Stomach (tissue), 9 donors: ENCODE data around the gene FAM219A. TPM values are rescaled to one million over a fixed set of nuclear protein-coding genes. Genes with fewer than 3 reads are reported as not detected.

Source experiments
- DNase-seq, 2 donors: peaks; one replicate each; pipeline versions ENCODE4 v3.0.0 to v3.0.0-alpha.2; 2013 to 2019
- H3K27ac ChIP-seq, 5 donors: fragments of 200-600 bp in 4 of 5; sonication (generic) in 4 of 5; one replicate each; pipeline ENCODE4 v1.5.1; 2013 to 2019; ENCODE audit warnings: mild to moderate bottlenecking in 1 of 5, moderate library complexity in 1 of 5
- H3K27me3 ChIP-seq, 3 donors: fragments of 200-600 bp; sonication (generic); one replicate each; pipeline ENCODE4 v1.5.1; 2017 to 2019; ENCODE audit warnings: mixed run types in 1 of 3
- H3K36me3 ChIP-seq, 4 donors: fragments of 200-600 bp; sonication (generic); 1 replicate in 3 of 4; 2 replicates in 1 of 4; pipeline ENCODE4 v1.5.1; 2016 to 2019
- H3K4me1 ChIP-seq, 4 donors: fragments of 200-600 bp; sonication (generic); one replicate each; pipeline ENCODE4 v1.5.1; 2016 to 2019
- H3K4me3 ChIP-seq, 4 donors: fragments of 200-600 bp; sonication (generic) in 3 of 4; one replicate each; pipeline ENCODE4 v1.5.1; 2016 to 2019; ENCODE audit warnings: mild to moderate bottlenecking in 1 of 4
- H3K9me3 ChIP-seq, 4 donors: fragments of 200-600 bp; sonication (generic); one replicate each; pipeline ENCODE4 v1.5.1; 2016 to 2019
- EP300 ChIP-seq: sonication (generic); formaldehyde crosslinking; IDR thresholded peaks from one replicate; pipeline ENCODE4 v1.6.1; 2017; ENCODE audit warnings: antibody characterized with exemption
- POLR2A ChIP-seq, 4 donors: fragments of 450-650 bp; IDR thresholded peaks; one replicate each; pipeline ENCODE4 v1.6.1; 2016; ENCODE audit warnings: antibody characterized with exemption in 4 of 4, control low read depth in 2 of 4, mild to moderate bottlenecking in 1 of 4, moderate library complexity in 1 of 4
- POLR2AphosphoS5 ChIP-seq, 3 donors: sonication (generic); formaldehyde crosslinking; IDR thresholded peaks; one replicate each; pipeline ENCODE4 v1.6.1; 2016; ENCODE audit warnings: antibody characterized with exemption in 3 of 3
- WGBS, 5 donors: extraction: QIAGEN DNeasy Blood & Tissue Kit in 3 of 5; methylation state at CpG; one replicate each; pipeline versions ENCODE4 v1.1.5 to v1.1.7; 2013 to 2018; 5-methylcytosine and 5-hydroxymethylcytosine counted together
- intact Hi-C: fragments of 100-400 bp; cut with DNase I; formaldehyde crosslinking; loops from one replicate; pipeline ENCODE4 v1.15.1; 2023; ENCODE audit warnings: low total_unique reads
- polyA plus RNA-seq, 3 donors: library from polyadenylated mRNA; stranded (reverse); fragments of 200-250 nt; gene quantifications; one replicate each; pipeline ENCODE4 v1.2.3, GENCODE V29; 2013
- total RNA-seq, 5 donors: library from RNA; depleted of rRNA; stranded (reverse); fragments of >200 nt; gene quantifications; one replicate each; pipeline versions ENCODE4 v1.1.0 to v1.2.3, GENCODE V29; 2014 to 2016
- TF ChIP-seq, protein P1 (sequence below), 7 experiments: fragments of 450-650 bp in 4 of 7; fragments of 200-600 bp in 3 of 7; sonication (generic) in 3 of 7; IDR thresholded peaks; one replicate each; pipeline ENCODE4 v1.5.1; 2016 to 2019; ENCODE audit warnings: antibody characterized with exemption in 7 of 7, control low read depth in 2 of 7, mild to moderate bottlenecking in 1 of 7
- donor health status: healthy with polysubstance abuse.
- donor health status: Bipolar disorder and iron deficiency.
- donor health status: healthy.

Gene FAM219A
- total and polyA plus RNA-seq, 8 donors, result 2.3 to 12.1 (median 6.9) TPM

DNA sequence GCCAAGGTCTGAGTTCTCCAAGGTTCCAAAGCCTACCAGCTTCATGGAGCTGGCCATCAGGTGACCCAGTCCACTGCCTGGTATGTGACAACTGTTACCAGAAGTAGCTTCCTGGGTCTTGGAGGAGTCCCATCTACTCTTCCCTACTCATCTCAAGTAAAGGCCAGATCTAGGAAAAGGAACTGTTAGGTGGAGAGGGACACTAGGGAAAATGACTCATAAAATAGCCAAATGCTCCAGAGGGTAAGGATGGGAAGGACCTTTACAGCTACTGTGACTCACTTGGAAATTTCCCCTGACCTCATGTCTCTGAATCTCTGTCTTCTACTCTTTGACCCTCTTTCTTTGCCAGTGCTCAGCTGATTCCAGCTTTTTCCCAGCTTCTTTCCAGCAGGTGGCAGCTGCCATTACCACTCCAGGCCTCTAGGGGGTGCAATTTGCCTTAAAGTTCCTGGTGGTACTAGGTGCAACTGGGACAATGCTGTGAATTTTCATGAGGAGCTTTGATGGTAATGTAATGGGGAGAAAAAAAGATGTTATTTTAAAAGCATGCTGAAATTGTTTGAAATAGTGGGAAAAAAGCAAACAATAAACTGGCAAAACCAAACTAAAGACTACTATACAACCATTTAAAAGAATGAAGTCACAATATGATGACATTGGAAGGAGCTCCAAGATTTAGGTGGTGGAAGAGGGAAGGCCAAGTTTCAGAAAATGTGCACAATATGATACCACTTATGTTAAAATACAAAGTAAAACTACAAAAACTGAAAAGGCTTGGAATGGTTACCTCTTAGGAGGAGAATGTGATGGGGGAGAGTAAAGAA is 54.6 kb downstream of the FAM219A start:
- Histone ChIP-seq H3K4me1 (no peaks in the 10 kb centered on the region), H3K9me3 (no peaks in the 10 kb centered on the region), H3K27ac (no peak overlapping the region), H3K36me3 (peaks cover 29 to 65% (median 65%) of the 10 kb centered on the region in 4 donors), H3K27me3 (no peaks in the 10 kb centered on the region), H3K4me3 (no peak overlapping the region)
- peak; percentile 77 to 81 for DNase-seq
- intact Hi-C loops, result loop anchor here (10.0 kb wide), 1 partner anchor 181 kb away; the partner anchor contains the start of gene CNTFR
- TF ChIP-seq, protein P1, sequence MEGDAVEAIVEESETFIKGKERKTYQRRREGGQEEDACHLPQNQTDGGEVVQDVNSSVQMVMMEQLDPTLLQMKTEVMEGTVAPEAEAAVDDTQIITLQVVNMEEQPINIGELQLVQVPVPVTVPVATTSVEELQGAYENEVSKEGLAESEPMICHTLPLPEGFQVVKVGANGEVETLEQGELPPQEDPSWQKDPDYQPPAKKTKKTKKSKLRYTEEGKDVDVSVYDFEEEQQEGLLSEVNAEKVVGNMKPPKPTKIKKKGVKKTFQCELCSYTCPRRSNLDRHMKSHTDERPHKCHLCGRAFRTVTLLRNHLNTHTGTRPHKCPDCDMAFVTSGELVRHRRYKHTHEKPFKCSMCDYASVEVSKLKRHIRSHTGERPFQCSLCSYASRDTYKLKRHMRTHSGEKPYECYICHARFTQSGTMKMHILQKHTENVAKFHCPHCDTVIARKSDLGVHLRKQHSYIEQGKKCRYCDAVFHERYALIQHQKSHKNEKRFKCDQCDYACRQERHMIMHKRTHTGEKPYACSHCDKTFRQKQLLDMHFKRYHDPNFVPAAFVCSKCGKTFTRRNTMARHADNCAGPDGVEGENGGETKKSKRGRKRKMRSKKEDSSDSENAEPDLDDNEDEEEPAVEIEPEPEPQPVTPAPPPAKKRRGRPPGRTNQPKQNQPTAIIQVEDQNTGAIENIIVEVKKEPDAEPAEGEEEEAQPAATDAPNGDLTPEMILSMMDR (IDR thresholded peaks at IDR 0.05), result peak in 6 of 7 experiments; percentile 25 to 99 (median 96)
- TF ChIP-seq POLR2A (IDR thresholded peaks at IDR 0.05) (no peak), POLR2AphosphoS5 (IDR thresholded peaks at IDR 0.05) (peak in 1 of 3 donors; percentile 17), EP300 (no peak)

DNA sequence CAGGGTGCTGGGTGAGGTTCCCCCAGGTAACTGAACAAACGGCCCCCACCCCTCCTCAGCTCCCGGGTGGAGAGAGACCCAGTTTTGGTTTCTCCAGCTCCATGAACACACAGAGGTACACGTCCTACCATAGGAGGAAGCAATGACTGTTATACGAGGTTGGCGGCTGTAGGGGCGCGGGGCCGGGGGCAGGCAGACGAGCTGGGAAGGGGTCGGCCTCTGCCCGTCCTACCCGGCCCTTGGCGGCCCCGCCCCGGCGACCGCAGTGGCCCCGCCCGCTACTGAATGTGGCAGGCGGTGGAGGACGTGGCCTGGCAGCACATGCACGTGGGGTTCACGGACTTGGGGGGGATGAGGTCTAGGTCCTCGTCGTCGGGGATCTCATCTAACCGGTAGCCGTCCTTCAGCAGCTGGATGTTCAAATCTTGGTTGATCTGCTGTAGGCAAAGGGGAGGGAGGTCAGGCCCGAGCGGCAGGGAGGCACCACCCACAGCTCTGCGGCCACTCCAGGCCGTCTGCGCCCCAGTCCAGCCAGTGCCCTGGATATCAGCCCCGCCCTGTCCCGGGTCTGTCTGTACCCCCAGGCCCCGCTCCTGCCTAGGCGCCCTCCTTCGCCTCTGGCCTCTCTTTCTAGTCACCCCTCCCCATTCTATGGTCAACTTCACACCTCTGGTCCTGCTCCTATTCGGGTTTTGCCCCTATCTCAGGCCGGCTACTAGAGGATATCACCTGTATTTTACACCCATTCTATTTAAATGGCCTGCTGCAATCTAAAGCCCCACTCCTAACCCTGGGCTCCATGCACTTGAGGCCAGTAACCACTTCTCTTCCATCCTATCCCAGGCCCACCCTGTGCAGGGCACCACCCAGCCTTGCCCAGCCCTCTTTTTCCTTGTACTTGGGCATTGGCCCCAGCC is 57.4 kb downstream of the FAM219A start:
- TF ChIP-seq, protein P1 (IDR thresholded peaks at IDR 0.05), result no peak
- no peak for TF ChIP-seq EP300
- TF ChIP-seq POLR2AphosphoS5 (IDR thresholded peaks at IDR 0.05), result no peak
- TF ChIP-seq POLR2A (IDR thresholded peaks at IDR 0.05), result no peak
- no peaks in the 10 kb centered on the region for H3K27me3 ChIP-seq
- H3K27ac ChIP-seq, result no peak overlapping the region
- intact Hi-C loops, result loop anchor here (10.0 kb wide), 1 partner anchor 184 kb away; the partner anchor contains the start of gene CNTFR
- no peaks in the 10 kb centered on the region for H3K9me3 ChIP-seq
- DNase-seq, result no peak
- H3K4me1 ChIP-seq, result no peaks in the 10 kb centered on the region
- peaks cover 30 to 82% (median 75%) of the 10 kb centered on the region in 4 donors for H3K36me3 ChIP-seq
- no peak overlapping the region for H3K4me3 ChIP-seq
- WGBS, 5 donors, result 76 to 86% (median 80%) methylated on average over 31 to 40 of the region's 40 CpGs

DNA sequence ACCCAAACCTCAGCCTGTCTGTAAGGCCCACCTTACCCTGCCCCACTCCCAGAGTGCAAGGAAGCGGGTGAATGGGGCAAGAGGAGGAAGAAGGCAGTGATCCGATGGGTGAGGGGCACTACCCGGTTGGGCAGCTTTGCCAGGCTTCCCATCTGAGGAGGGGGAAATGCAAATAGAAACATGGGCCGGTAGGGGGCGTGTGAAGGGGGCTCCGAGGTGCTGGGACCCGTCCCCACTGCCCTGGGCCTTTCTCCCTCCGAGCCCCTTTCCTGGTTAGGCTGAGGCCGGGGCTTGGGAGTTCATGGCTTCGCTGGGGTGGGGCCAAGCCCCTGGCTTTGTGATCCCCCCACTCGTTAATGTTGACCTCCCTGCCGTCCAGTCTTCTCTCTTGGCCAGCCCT is 58.1 kb downstream of the FAM219A start:
- Histone ChIP-seq H3K9me3 (no peaks in the 10 kb centered on the region), H3K4me3 (no peak overlapping the region), H3K27me3 (no peaks in the 10 kb centered on the region), H3K36me3 (peaks cover 30 to 75% (median 69%) of the 10 kb centered on the region in 4 donors), H3K27ac (no peak overlapping the region), H3K4me1 (no peaks in the 10 kb centered on the region)
- TF ChIP-seq EP300 (no peak), POLR2AphosphoS5 (IDR thresholded peaks at IDR 0.05) (no peak), POLR2A (IDR thresholded peaks at IDR 0.05) (no peak)
- TF ChIP-seq, protein P1 (IDR thresholded peaks at IDR 0.05), result no peak
- 76 to 82% (median 77%) methylated on average over 12 of the region's 12 CpGs for WGBS, 5 donors
- intact Hi-C loops, result loop anchor here (10.0 kb wide), 1 partner anchor 185 kb away; the partner anchor contains the start of gene CNTFR
- no peak for DNase-seq

DNA sequence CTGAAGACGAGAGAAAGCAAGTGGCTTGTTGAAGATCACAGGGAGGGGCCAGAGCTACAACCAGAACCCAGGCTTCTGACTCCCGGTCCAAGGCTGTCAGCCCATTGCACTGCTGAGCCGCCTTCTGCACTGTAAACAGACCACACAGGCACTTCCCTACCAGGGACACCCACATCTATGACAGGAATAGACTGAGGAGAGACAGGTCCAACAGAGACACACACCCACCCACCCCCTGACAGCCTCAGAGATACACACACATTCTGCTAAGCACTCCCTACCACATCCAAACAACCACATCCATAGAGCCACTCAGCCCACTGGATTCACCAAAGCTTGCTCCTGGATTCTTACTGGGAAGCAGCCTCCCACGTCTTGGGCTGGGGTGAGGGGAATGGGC is 58.6 kb downstream of the FAM219A start:
- Histone ChIP-seq H3K4me1 (no peaks in the 10 kb centered on the region), H3K4me3 (no peak overlapping the region), H3K9me3 (no peaks in the 10 kb centered on the region), H3K27me3 (no peaks in the 10 kb centered on the region), H3K27ac (no peak overlapping the region), H3K36me3 (peaks cover 30 to 69% (median 64%) of the 10 kb centered on the region in 4 donors)
- no peak for DNase-seq
- 89 to 97% (median 92%) methylated on average over 4 of the region's 4 CpGs for WGBS, 5 donors
- intact Hi-C loops, result loop anchor here (10.0 kb wide), 1 partner anchor 185 kb away; the partner anchor contains the start of gene CNTFR
- TF ChIP-seq, protein P1 (IDR thresholded peaks at IDR 0.05), result no peak
- TF ChIP-seq POLR2A (IDR thresholded peaks at IDR 0.05) (no peak), EP300 (no peak), POLR2AphosphoS5 (IDR thresholded peaks at IDR 0.05) (no peak)
